ENCODE data around the gene CCDC43.
A peak's percentile ranks its signal among the peaks of the same experiment; 100 is the strongest.
"Not testable (repeated sequence)": the region's sequence is repeated elsewhere in the genome, so short reads cannot be mapped to it uniquely, and the experiment has no call there.

Gene CCDC43

GRCh38 chr17:44689477-44690217, at the start of gene CCDC43:
Gene CCDC43 (minus strand): TSS chr17:44689776. CDS start chr17:44689753, 23 bp downstream.
- H3K27ac ChIP-seq (ENCODE audit: low read depth, low read length) = peak within 1 kb of the TSS; percentile 81
- H3K79me2 ChIP-seq (ENCODE audit: control insufficient read depth, insufficient read depth, low read length, unreplicated experiment) = peaks cover 41% of the 10 kb centered on the region
- peak within 1 kb of the TSS; percentile 97 for H3K4me3 ChIP-seq (ENCODE audit: low read depth, low read length)
- H3K27me3 ChIP-seq (ENCODE audit: insufficient read depth, low read length) = no peaks in the 10 kb centered on the region
- H3K36me3 ChIP-seq (ENCODE audit: insufficient read depth, low read length) = no peaks in the 10 kb centered on the region
- H3K4me1 ChIP-seq (ENCODE audit: control insufficient read depth, insufficient read depth, low read length, unreplicated experiment) = no peaks in the 10 kb centered on the region
- H2AFZ ChIP-seq (ENCODE audit: low read length, unreplicated experiment) = peak within 1 kb of the TSS; percentile 78

- Histone ChIP-seq H3K27ac (ENCODE audit: low read depth, low read length) (no peak overlapping the region), H3K27me3 (ENCODE audit: insufficient read depth, low read length) (no peaks in the 10 kb centered on the region), H3K36me3 (ENCODE audit: insufficient read depth, low read length) (peaks cover 2% of the 10 kb centered on the region; the same call in 1 of the 2 replicates), H3K4me3 (ENCODE audit: low read depth, low read length) (no peak overlapping the region), H3K4me1 (ENCODE audit: control insufficient read depth, insufficient read depth, low read length, unreplicated experiment) (no peaks in the 10 kb centered on the region), H3K79me2 (ENCODE audit: control insufficient read depth, insufficient read depth, low read length, unreplicated experiment) (no peaks in the 10 kb centered on the region), H2AFZ (ENCODE audit: low read length, unreplicated experiment) (no peak overlapping the region)
Measured at GRCh38 chr17:44738214-44738906, 48.8 kb upstream of the CCDC43 start.

- Histone ChIP-seq H3K79me2 (ENCODE audit: control insufficient read depth, insufficient read depth, low read length, unreplicated experiment) (no peaks in the 10 kb centered on the region), H3K4me3 (ENCODE audit: low read depth, low read length) (no peak overlapping the region), H3K27me3 (ENCODE audit: insufficient read depth, low read length) (no peaks in the 10 kb centered on the region), H2AFZ (ENCODE audit: low read length, unreplicated experiment) (no peak overlapping the region), H3K27ac (ENCODE audit: low read depth, low read length) (no peak overlapping the region), H3K36me3 (ENCODE audit: insufficient read depth, low read length) (peaks cover 2% of the 10 kb centered on the region; the same call in 1 of the 2 replicates), H3K4me1 (ENCODE audit: control insufficient read depth, insufficient read depth, low read length, unreplicated experiment) (no peaks in the 10 kb centered on the region)
Measured at GRCh38 chr17:44736551-44737240, 47.1 kb upstream of the CCDC43 start.

GRCh38 chr17:44734272-44734671, 44.7 kb upstream of the CCDC43 start:
- Histone ChIP-seq H3K4me1 (ENCODE audit: control insufficient read depth, insufficient read depth, low read length, unreplicated experiment) (no peaks in the 10 kb centered on the region), H3K4me3 (ENCODE audit: low read depth, low read length) (no peak overlapping the region), H3K36me3 (ENCODE audit: insufficient read depth, low read length) (no peaks in the 10 kb centered on the region), H3K79me2 (ENCODE audit: control insufficient read depth, insufficient read depth, low read length, unreplicated experiment) (no peaks in the 10 kb centered on the region), H2AFZ (ENCODE audit: low read length, unreplicated experiment) (no peak overlapping the region), H3K27ac (ENCODE audit: low read depth, low read length) (no peak overlapping the region), H3K27me3 (ENCODE audit: insufficient read depth, low read length) (no peaks in the 10 kb centered on the region)

- Histone ChIP-seq H3K4me3 (ENCODE audit: low read depth, low read length) (no peak overlapping the region), H3K79me2 (ENCODE audit: control insufficient read depth, insufficient read depth, low read length, unreplicated experiment) (no peaks in the 10 kb centered on the region), H3K27ac (ENCODE audit: low read depth, low read length) (no peak overlapping the region), H3K4me1 (ENCODE audit: control insufficient read depth, insufficient read depth, low read length, unreplicated experiment) (no peaks in the 10 kb centered on the region), H3K36me3 (ENCODE audit: insufficient read depth, low read length) (no peaks in the 10 kb centered on the region), H3K27me3 (ENCODE audit: insufficient read depth, low read length) (no peaks in the 10 kb centered on the region), H2AFZ (ENCODE audit: low read length, unreplicated experiment) (no peak overlapping the region)
Measured at GRCh38 chr17:44733753-44734152, 44.2 kb upstream of the CCDC43 start.

GRCh38 chr17:44726121-44726520, 36.5 kb upstream of the CCDC43 start:
- H3K27ac ChIP-seq (ENCODE audit: low read depth, low read length); H3K4me1 ChIP-seq (ENCODE audit: control insufficient read depth, insufficient read depth, low read length, unreplicated experiment); H2AFZ ChIP-seq (ENCODE audit: low read length, unreplicated experiment); H3K79me2 ChIP-seq (ENCODE audit: control insufficient read depth, insufficient read depth, low read length, unreplicated experiment); H3K36me3 ChIP-seq (ENCODE audit: insufficient read depth, low read length); H3K4me3 ChIP-seq (ENCODE audit: low read depth, low read length); H3K27me3 ChIP-seq (ENCODE audit: insufficient read depth, low read length): not testable (repeated sequence)

GRCh38 chr17:44722254-44722653, 32.7 kb upstream of the CCDC43 start:
- Histone ChIP-seq H3K27me3 (ENCODE audit: insufficient read depth, low read length) (no peaks in the 10 kb centered on the region), H3K4me1 (ENCODE audit: control insufficient read depth, insufficient read depth, low read length, unreplicated experiment) (no peaks in the 10 kb centered on the region), H3K79me2 (ENCODE audit: control insufficient read depth, insufficient read depth, low read length, unreplicated experiment) (peaks cover 5% of the 10 kb centered on the region), H3K36me3 (ENCODE audit: insufficient read depth, low read length) (peaks cover 7% of the 10 kb centered on the region; the same call in 1 of the 2 replicates), H3K4me3 (ENCODE audit: low read depth, low read length) (no peak overlapping the region), H2AFZ (ENCODE audit: low read length, unreplicated experiment) (no peak overlapping the region), H3K27ac (ENCODE audit: low read depth, low read length) (no peak overlapping the region)

- H2AFZ ChIP-seq (ENCODE audit: low read length, unreplicated experiment) = no peak overlapping the region
- H3K4me1 ChIP-seq (ENCODE audit: control insufficient read depth, insufficient read depth, low read length, unreplicated experiment) = no peaks in the 10 kb centered on the region
- H3K27me3 ChIP-seq (ENCODE audit: insufficient read depth, low read length) = no peaks in the 10 kb centered on the region
- no peak overlapping the region for H3K27ac ChIP-seq (ENCODE audit: low read depth, low read length)
- peaks cover 7% of the 10 kb centered on the region; the same call in 1 of the 2 replicates for H3K36me3 ChIP-seq (ENCODE audit: insufficient read depth, low read length)
- H3K79me2 ChIP-seq (ENCODE audit: control insufficient read depth, insufficient read depth, low read length, unreplicated experiment) = peaks cover 5% of the 10 kb centered on the region
- no peak overlapping the region for H3K4me3 ChIP-seq (ENCODE audit: low read depth, low read length)
Measured at GRCh38 chr17:44719444-44719843, 29.9 kb upstream of the CCDC43 start.

GRCh38 chr17:44708401-44709263, 19.1 kb upstream of the CCDC43 start, which contains the start of gene DBF4B:
Gene DBF4B (plus strand): TSS chr17:44708665. CDS start chr17:44708821, 156 bp downstream.
- Histone ChIP-seq H3K27ac (ENCODE audit: low read depth, low read length) (peak within 1 kb of the TSS; percentile 81), H3K36me3 (ENCODE audit: insufficient read depth, low read length) (peaks cover 2% of the 10 kb centered on the region; the same call in 1 of the 2 replicates), H3K4me1 (ENCODE audit: control insufficient read depth, insufficient read depth, low read length, unreplicated experiment) (peaks cover 9% of the 10 kb centered on the region), H3K79me2 (ENCODE audit: control insufficient read depth, insufficient read depth, low read length, unreplicated experiment) (peaks cover 26% of the 10 kb centered on the region), H2AFZ (ENCODE audit: low read length, unreplicated experiment) (peak within 1 kb of the TSS; percentile 96), H3K4me3 (ENCODE audit: low read depth, low read length) (peak within 1 kb of the TSS; percentile 98), H3K27me3 (ENCODE audit: insufficient read depth, low read length) (no peaks in the 10 kb centered on the region)

Data from ACC112 (cell line).